C4-2B (cell line): ENCODE data around the gene TNFAIP8.

Experiments
- CTCF ChIP-seq: fragments of 450-650 bp; conservative IDR thresholded peaks from 2 replicates; pipeline ENCODE4 v1.5.1; 2017; ENCODE audit warnings: mild to moderate bottlenecking
- ZFX ChIP-seq: fragments of 450-650 bp; IDR thresholded peaks from 2 replicates; pipeline ENCODE4 v1.6.1; 2017

- no peak for TF ChIP-seq CTCF
- no peak for TF ChIP-seq ZFX
These were observed 29.8 kb downstream of the TNFAIP8 start for GRCh38 chr5:119385536-119386128.
